ENCODE data around the gene PIK3R6.

PIK3R6 gene

DNA sequence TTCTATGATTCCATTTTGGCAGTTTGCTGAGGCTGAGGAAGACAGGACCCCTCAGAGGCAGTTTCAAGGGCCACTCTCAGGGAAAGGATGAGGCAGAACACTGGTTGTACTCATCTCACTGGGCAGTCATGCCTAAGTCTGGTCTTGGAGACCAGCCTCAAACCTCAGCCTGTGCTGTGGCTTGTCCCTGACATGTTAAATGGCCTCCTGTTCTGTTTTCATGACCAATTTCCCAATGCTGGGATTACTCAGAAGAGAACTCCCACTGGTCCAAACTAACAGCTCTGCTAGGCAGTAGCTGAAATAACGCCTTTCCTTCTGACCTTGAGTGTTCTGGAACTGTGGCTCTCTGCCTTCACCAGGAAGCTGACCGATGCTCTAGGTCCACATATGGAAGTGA, 100.7 kb downstream of the PIK3R6 start:
- FAIRE-seq (no peak), DNase-seq (ENCODE audit: insufficient read length, low spot score) (no peak)
- no peak for TF ChIP-seq POLR2AphosphoS5 (IDR thresholded peaks at IDR 0.05; ENCODE audit: low read depth, low read length)
- no peak for TF ChIP-seq SPI1 (IDR thresholded peaks at IDR 0.05; ENCODE audit: low read depth, low read length)
- no peak for TF ChIP-seq TAF1 (IDR thresholded peaks at IDR 0.05; ENCODE audit: low read depth, low read length)
- no peak for TF ChIP-seq POLR2A (IDR thresholded peaks at IDR 0.05; ENCODE audit: low read depth, low read length)
- TF ChIP-seq POU2F2 (IDR thresholded peaks at IDR 0.05; ENCODE audit: low read depth, low read length), result no peak
- no peak for TF ChIP-seq PAX5 (IDR thresholded peaks at IDR 0.05; ENCODE audit: insufficient read depth, low read length, severe bottlenecking)

DNA sequence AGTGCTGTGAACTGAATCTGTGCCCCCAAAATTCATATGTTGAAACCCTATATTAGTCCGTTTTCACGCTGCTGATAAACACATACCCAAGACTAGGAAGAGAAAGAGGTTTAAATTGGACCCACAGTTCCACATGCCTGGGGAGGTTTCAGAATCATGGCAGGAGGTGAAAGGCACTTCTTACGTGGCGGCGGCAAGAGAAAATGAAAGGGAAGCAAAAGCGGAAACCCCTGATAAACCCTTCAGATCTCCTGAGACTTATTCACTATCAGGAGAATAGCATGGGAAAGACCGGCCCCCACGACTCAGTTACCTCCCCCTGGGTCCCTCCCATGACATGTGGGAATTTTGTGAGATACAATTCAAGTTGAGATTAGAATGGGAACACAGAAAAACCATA, 105.5 kb downstream of the PIK3R6 start:
- FAIRE-seq, result no peak
- DNase-seq (ENCODE audit: insufficient read length, low spot score), result no peak
- TF ChIP-seq TAF1 (IDR thresholded peaks at IDR 0.05; ENCODE audit: low read depth, low read length) (no peak), SPI1 (IDR thresholded peaks at IDR 0.05; ENCODE audit: low read depth, low read length) (no peak), POLR2AphosphoS5 (IDR thresholded peaks at IDR 0.05; ENCODE audit: low read depth, low read length) (no peak), POLR2A (IDR thresholded peaks at IDR 0.05; ENCODE audit: low read depth, low read length) (no peak)

DNA sequence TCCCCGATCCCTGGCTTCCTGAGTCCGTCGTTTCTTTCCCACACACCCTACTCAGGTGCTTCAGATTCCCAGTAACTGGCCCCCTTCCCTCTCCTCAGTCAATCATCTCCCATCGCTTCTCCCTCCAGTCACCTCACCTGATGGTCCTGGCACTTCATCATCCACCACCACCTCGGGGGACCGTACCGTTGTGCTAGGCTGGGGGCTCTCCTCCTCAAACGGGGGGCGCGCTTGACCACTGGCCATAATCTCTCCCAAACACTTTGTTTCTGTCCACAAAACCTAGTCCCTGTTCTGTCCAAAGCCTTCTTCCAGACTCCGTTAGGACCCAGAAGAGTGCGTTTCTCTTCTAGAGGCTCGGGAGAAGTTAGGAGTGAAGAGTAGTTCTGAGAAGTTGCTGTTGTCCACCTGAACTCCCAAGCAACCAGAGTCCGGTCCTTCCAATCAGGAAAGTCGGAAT, 109.3 kb downstream of the PIK3R6 start, which contains the start of gene SPDYE4:
Gene SPDYE4 (minus strand): TSS at position 410 of the 460 bp plus-strand sequence. CDS start 164 bp downstream, at position 246.
- no peak for FAIRE-seq
- no peak for TF ChIP-seq POU2F2 (IDR thresholded peaks at IDR 0.05; ENCODE audit: low read depth, low read length)
- TF ChIP-seq PAX5 (IDR thresholded peaks at IDR 0.05; ENCODE audit: insufficient read depth, low read length, severe bottlenecking), result no peak
- TF ChIP-seq POLR2A (IDR thresholded peaks at IDR 0.05; ENCODE audit: low read depth, low read length), result no peak
- DNase-seq (ENCODE audit: insufficient read length, low spot score), result no peak

DNA sequence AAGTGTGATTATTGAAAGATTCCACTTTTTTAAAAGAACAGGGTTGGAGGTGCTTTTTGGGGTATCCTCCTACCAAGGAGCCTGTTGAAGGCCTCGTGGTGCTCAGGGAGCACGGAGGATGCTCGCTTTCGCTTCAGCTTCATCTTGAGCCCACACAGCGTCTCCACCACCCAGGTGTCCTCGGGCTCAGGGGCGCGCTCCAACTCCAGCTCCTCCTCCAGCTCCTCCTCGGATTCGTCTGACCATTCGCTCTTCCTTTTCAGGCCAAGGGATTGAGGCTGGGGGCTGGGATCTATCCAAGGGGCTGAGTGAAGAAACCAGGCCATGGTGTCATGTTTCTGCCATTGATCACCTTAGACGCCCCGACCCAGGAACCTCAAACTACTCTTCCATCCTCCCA, 110.3 kb downstream of the PIK3R6 start:
- FAIRE-seq, result no peak
- DNase-seq (ENCODE audit: insufficient read length, low spot score), result no peak
- TF ChIP-seq PAX5 (IDR thresholded peaks at IDR 0.05; ENCODE audit: insufficient read depth, low read length, severe bottlenecking) (no peak), SPI1 (IDR thresholded peaks at IDR 0.05; ENCODE audit: low read depth, low read length) (no peak), POU2F2 (IDR thresholded peaks at IDR 0.05; ENCODE audit: low read depth, low read length) (no peak), TAF1 (IDR thresholded peaks at IDR 0.05; ENCODE audit: low read depth, low read length) (no peak), POLR2AphosphoS5 (IDR thresholded peaks at IDR 0.05; ENCODE audit: low read depth, low read length) (no peak), POLR2A (IDR thresholded peaks at IDR 0.05; ENCODE audit: low read depth, low read length) (no peak)

DNA sequence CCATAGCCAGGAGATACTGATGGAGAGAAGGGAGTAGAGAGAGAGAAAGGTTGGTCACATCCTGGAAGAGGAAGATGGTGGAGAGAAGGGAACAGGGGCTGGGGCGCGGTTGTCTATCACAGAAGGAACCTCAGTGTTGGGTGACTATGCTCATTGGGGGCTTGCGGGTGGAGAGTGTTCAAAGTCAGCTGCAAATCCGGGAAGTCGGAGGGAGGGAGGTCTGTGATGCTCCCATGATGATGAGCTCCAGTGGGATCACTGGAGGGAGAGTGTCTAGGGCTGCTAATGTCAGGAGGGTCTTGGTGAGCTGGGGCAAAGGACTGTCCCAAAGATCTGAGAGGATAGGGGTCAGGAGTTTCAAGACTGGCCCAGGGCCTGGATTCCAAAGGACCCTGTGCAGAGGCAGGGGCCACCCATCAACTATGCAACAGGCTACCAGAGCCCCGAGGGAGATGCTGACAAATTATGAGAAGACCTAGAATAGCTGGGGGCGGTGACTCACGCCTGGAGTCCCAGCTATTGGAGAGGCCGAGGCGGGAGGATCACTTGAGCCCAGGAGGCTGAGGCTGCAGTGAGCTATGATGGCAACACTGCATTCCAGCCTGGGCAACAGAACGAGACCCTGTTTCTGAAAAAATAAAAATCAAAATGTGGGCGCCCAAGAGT, 111.8 kb downstream of the PIK3R6 start:
- no peak for DNase-seq (ENCODE audit: insufficient read length, low spot score)
- TF ChIP-seq SPI1 (IDR thresholded peaks at IDR 0.05; ENCODE audit: low read depth, low read length), result no peak
- no peak for TF ChIP-seq POU2F2 (IDR thresholded peaks at IDR 0.05; ENCODE audit: low read depth, low read length)
- TF ChIP-seq TAF1 (IDR thresholded peaks at IDR 0.05; ENCODE audit: low read depth, low read length), result no peak
- no peak for TF ChIP-seq POLR2AphosphoS5 (IDR thresholded peaks at IDR 0.05; ENCODE audit: low read depth, low read length)
- no peak for TF ChIP-seq PAX5 (IDR thresholded peaks at IDR 0.05; ENCODE audit: insufficient read depth, low read length, severe bottlenecking)
- TF ChIP-seq POLR2A (IDR thresholded peaks at IDR 0.05; ENCODE audit: low read depth, low read length), result no peak
- FAIRE-seq, result no peak

DNA sequence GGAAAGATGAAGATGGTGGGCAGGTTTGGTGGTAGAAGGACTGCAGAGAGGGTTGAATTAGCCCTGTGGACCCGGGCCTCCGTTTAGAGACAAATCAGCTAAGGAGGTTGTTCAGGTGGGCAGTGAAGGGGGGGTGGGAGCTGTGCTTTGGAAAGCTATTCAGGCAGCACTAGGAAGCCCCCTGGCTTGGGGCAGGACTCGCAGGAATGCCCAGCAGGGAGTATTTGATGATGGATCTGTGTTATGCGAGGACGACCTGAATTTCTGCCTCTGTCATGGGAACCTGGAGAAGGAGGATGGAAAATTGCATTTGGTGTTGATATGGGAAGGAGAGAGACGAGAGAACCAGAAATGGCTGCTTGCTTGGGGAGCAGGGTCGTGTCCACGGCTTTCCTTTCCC, 112.6 kb downstream of the PIK3R6 start:
- no peak for FAIRE-seq
- no peak for TF ChIP-seq TAF1 (IDR thresholded peaks at IDR 0.05; ENCODE audit: low read depth, low read length)
- TF ChIP-seq SPI1 (IDR thresholded peaks at IDR 0.05; ENCODE audit: low read depth, low read length), result no peak

DNA sequence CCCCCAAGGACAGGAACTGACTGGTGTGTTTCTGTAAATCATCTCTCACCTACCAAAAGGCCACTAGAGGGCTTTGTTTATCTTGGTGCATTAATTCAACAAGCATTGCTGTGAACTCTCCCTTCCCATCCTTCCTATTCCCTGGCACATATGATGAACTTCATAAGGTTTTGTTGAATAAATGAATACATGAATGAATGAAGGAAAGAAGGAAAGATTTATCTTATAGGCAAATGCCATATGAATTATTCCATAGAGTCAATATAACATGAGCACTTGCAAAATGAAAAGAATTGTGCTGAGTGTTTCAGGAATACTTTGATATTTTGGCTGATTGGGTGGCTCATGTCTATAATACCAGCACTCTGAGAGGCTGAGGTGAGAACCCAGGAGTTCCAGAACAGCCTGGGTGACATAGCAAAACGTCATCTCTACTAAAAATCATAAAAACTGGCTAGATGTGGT, 113.5 kb downstream of the PIK3R6 start:
- TF ChIP-seq SPI1 (IDR thresholded peaks at IDR 0.05; ENCODE audit: low read depth, low read length) (no peak), POLR2AphosphoS5 (IDR thresholded peaks at IDR 0.05; ENCODE audit: low read depth, low read length) (no peak), PAX5 (IDR thresholded peaks at IDR 0.05; ENCODE audit: insufficient read depth, low read length, severe bottlenecking) (no peak), TAF1 (IDR thresholded peaks at IDR 0.05; ENCODE audit: low read depth, low read length) (no peak), POLR2A (IDR thresholded peaks at IDR 0.05; ENCODE audit: low read depth, low read length) (no peak), POU2F2 (IDR thresholded peaks at IDR 0.05; ENCODE audit: low read depth, low read length) (no peak)
- DNase-seq (ENCODE audit: insufficient read length, low spot score) (peak; percentile 38), FAIRE-seq (peak; percentile 81)

More for the DNA sequence above, 112.6 kb downstream of the PIK3R6 start:
- DNase-seq (ENCODE audit: insufficient read length, low spot score), result no peak

DNA sequence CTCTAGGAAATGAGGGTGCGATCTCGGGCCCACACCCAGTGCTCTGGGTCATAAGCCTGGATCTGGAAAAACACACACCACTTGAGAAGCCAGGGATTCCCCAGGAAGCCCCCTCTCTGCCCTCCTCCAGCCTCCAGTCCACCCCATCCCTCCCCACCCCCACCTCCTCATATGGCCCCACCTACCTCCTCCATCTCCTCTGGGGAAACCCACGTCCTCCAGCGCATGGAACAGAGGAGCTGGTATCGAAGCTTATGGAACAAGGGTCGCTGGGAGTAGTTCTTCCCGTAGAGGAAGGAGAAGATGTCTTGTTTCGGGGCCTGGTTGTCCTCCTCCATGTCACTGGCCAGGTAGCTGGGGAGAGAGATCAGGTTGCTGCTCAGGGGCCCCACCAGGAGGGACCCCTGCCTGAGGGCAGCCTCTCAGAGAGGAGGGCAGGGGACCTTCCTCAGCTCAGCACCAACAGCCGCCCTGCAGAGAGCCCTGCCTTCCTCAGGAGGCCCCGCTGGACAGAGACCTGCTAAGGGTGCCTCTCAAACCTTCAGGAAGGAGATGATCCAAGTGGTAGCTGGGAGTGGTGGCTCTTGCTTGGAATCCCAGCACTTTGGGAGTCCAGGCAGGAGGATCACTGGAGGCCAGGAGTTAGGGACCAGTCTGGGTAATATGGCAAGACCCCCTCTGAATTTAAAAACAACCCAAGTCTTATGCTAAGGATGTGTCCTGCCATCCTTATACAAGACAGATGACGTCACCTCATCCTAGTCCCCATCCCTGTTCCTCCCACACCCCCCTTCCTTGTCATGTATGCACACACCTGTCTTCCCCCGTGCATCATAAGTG, 114.1 kb downstream of the PIK3R6 start:
- no peak for TF ChIP-seq SPI1 (IDR thresholded peaks at IDR 0.05; ENCODE audit: low read depth, low read length)
- no peak for TF ChIP-seq POLR2AphosphoS5 (IDR thresholded peaks at IDR 0.05; ENCODE audit: low read depth, low read length)
- no peak for TF ChIP-seq TAF1 (IDR thresholded peaks at IDR 0.05; ENCODE audit: low read depth, low read length)
- TF ChIP-seq PAX5 (IDR thresholded peaks at IDR 0.05; ENCODE audit: insufficient read depth, low read length, severe bottlenecking), result no peak
- TF ChIP-seq POU2F2 (IDR thresholded peaks at IDR 0.05; ENCODE audit: low read depth, low read length), result no peak
- no peak for TF ChIP-seq POLR2A (IDR thresholded peaks at IDR 0.05; ENCODE audit: low read depth, low read length)
- no peak for FAIRE-seq
- DNase-seq (ENCODE audit: insufficient read length, low spot score), result no peak

All from GM12891 (cell line).